ENCODE results near the gene ATG13.

DNA sequence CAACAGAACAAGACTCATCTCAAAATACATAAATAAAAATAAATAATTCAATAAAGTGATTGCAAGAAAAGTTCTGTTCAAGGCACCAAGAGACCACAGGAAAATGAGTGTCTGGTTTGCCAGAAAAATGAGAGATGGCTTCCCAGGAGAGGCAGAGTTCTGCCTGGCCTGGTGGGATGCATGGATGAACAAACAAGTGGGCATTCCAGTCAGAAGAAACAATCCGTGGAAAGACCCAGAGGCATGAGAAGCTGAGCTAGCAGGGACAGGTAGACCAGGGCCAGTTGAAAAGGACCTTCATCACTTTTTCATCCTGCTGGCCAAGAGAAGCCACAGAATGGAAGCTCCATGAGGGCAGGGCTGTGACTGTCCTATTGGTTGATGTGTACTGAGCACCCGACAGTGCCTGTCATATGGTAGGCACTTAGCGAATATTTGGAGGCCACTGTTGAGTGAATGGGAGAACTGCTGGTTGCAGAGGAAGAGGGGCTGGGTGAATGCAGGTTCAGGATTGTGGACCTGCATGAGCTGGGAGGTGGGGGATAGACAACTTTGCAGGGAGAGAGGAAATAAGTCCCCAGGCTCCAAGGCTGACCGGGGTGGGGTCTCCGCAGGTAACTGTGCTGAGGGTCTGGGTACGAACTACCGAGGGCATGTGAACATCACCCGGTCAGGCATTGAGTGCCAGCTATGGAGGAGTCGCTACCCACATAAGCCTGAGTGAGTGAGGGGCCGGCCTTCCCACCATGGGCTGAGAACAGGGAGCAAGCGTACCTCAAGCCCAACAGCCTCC lies 105.4 kb downstream of the ATG13 start:
- no peak for TF ChIP-seq POLR2A (IDR thresholded peaks at IDR 0.05)
- TF ChIP-seq, protein P1, sequence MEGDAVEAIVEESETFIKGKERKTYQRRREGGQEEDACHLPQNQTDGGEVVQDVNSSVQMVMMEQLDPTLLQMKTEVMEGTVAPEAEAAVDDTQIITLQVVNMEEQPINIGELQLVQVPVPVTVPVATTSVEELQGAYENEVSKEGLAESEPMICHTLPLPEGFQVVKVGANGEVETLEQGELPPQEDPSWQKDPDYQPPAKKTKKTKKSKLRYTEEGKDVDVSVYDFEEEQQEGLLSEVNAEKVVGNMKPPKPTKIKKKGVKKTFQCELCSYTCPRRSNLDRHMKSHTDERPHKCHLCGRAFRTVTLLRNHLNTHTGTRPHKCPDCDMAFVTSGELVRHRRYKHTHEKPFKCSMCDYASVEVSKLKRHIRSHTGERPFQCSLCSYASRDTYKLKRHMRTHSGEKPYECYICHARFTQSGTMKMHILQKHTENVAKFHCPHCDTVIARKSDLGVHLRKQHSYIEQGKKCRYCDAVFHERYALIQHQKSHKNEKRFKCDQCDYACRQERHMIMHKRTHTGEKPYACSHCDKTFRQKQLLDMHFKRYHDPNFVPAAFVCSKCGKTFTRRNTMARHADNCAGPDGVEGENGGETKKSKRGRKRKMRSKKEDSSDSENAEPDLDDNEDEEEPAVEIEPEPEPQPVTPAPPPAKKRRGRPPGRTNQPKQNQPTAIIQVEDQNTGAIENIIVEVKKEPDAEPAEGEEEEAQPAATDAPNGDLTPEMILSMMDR (IDR thresholded peaks at IDR 0.05), result no peak
